ENCODE results near the gene HSPA4L. TPM values are rescaled to one million over a fixed set of nuclear protein-coding genes. Genes with fewer than 3 reads are reported as not detected.

HSPA4L gene
- total and polyA plus RNA-seq, 2 of the 4 experiments (the other 2 are of a cell fraction), result 0.84 to 2.3 TPM

GRCh38 chr4:127759228-127759820 is 22.8 kb upstream of the HSPA4L start:
- ChIA-PET POLR2A (ENCODE audit: unreplicated experiment) (no interaction called here), CTCF (no interaction called here)
- no CpG with 5 or more reads among the region's 2 CpGs for WGBS, 2 experiments (ENCODE audit: extremely low coverage in 2 of 2, insufficient read length in 1 of 2)
- Histone ChIP-seq H2AK9ac (replicated peaks; ENCODE audit: low read depth, low read length, poor library complexity) (no peak overlapping the region), H2BK20ac (ENCODE audit: low read depth, low read length) (no peak overlapping the region), H4K5ac (ENCODE audit: low read depth, low read length) (no peak overlapping the region), H4K91ac (ENCODE audit: insufficient read depth, low read depth, low read length) (no peak overlapping the region), H3K4me2 (ENCODE audit: low read depth, low read length) (no peak overlapping the region), H3K4me1 (ENCODE audit: control insufficient read depth, insufficient read depth, low read length) (no peaks in the 10 kb centered on the region), H3K9ac (ENCODE audit: low read depth, low read length) (no peak overlapping the region), H3K56ac (ENCODE audit: extremely low read depth, insufficient read depth, low read length) (no peak overlapping the region), H3K9me3 (ENCODE audit: control insufficient read depth, insufficient read depth, low read length) (no peaks in the 10 kb centered on the region), H3K4me3 (ENCODE audit: insufficient read depth, low read depth, low read length) (no peak overlapping the region), H3K14ac (replicated peaks; ENCODE audit: low read depth, low read length) (no peak overlapping the region), H3K79me1 (ENCODE audit: low read depth in 1 of 2, low read length in 2 of 2) (no peaks in the 10 kb centered on the region), H3K36me3 (ENCODE audit: control insufficient read depth, insufficient read depth, low read length) (no peaks in the 10 kb centered on the region), H3K4ac (ENCODE audit: low read depth, low read length) (no peak overlapping the region), H2BK120ac (ENCODE audit: low read depth, low read length) (no peak overlapping the region), H4K8ac (ENCODE audit: low read depth in 2 of 2, low read length in 2 of 2) (no peak overlapping the region), H2AK5ac (ENCODE audit: low read depth, low read length) (no peak overlapping the region), H3K27me3 (ENCODE audit: control insufficient read depth, insufficient read depth, low read length) (no peaks in the 10 kb centered on the region), H4K20me1 (ENCODE audit: insufficient read depth, low read length) (no peaks in the 10 kb centered on the region), H2BK15ac (ENCODE audit: low read depth, low read length) (no peak overlapping the region), H2BK5ac (ENCODE audit: low read depth, low read length, poor library complexity, severe bottlenecking) (no peak overlapping the region), H2AFZ (replicated peaks; ENCODE audit: low read length, poor library complexity) (no peak overlapping the region), H3K9me1 (ENCODE audit: insufficient read depth, low read length) (no peaks in the 10 kb centered on the region), H3K18ac (ENCODE audit: low read depth, low read length) (no peak overlapping the region), H3K23ac (ENCODE audit: low read depth, low read length) (no peak overlapping the region), H3K27ac (ENCODE audit: insufficient read depth, low read length) (no peak overlapping the region)
- intact Hi-C loops (cut with micrococcal nuclease), result no loop called here
- DNase-seq (no peak), ATAC-seq (ENCODE audit: low read depth) (no peak)
- in situ Hi-C loops (cut with MboI; ENCODE audit: low sequenced_read_pairs), result no loop called here
- BruUV-seq (replicated peaks), result no TSS peak
- dilution Hi-C loops (cut with HindIII; ENCODE audit: low sequenced_read_pairs, unreplicated experiment), result no loop called here
- no peak for TF ChIP-seq USF2 (IDR thresholded peaks at IDR 0.05; ENCODE audit: low read depth, low read length)
- TF ChIP-seq POLR2A (IDR thresholded peaks at IDR 0.05; ENCODE audit: low read depth, low read length), result no peak
- TF ChIP-seq CEBPB (IDR thresholded peaks at IDR 0.05; ENCODE audit: low read depth, low read length), result no peak
- TF ChIP-seq SMC3 (IDR thresholded peaks at IDR 0.05; ENCODE audit: low read depth, low read length), result no peak
- TF ChIP-seq MXI1 (IDR thresholded peaks at IDR 0.05; ENCODE audit: borderline replicate concordance, low read depth, low read length), result no peak
- no peak for TF ChIP-seq MAFK (IDR thresholded peaks at IDR 0.05; ENCODE audit: low read depth, low read length)
- no peak for TF ChIP-seq RFX5 (IDR thresholded peaks at IDR 0.05; ENCODE audit: low read depth, low read length)
- no peak for TF ChIP-seq RCOR1 (IDR thresholded peaks at IDR 0.05; ENCODE audit: insufficient replicate concordance, low read length)
- no peak for TF ChIP-seq RAD21 (IDR thresholded peaks at IDR 0.05; ENCODE audit: low read length)
- TF ChIP-seq NFE2L2 (IDR thresholded peaks at IDR 0.05; ENCODE audit: low read depth, low read length), result no peak
- TF ChIP-seq BHLHE40 (IDR thresholded peaks at IDR 0.05; ENCODE audit: low read depth, low read length), result no peak
- TF ChIP-seq FOS (IDR thresholded peaks at IDR 0.05; ENCODE audit: low read depth, low read length), result no peak
- TF ChIP-seq CTCF (conservative IDR thresholded peaks at IDR 0.05; ENCODE audit: low read depth, low read length), result no peak
- no peak for TF ChIP-seq MAZ (IDR thresholded peaks at IDR 0.05; ENCODE audit: borderline replicate concordance, low read depth, low read length)
- no peak for TF ChIP-seq CHD1 (IDR thresholded peaks at IDR 0.05; ENCODE audit: low read depth, low read length)
- TF ChIP-seq ELK1 (IDR thresholded peaks at IDR 0.05; ENCODE audit: borderline replicate concordance, low read depth, low read length), result no peak
